A172 (cell line): ENCODE measurements around the gene TAPT1. TPM values are rescaled to one million over a fixed set of nuclear protein-coding genes. Genes with fewer than 3 reads are reported as not detected.
"Not testable (repeated sequence)": the region's sequence is repeated elsewhere in the genome, so short reads cannot be mapped to it uniquely, and the experiment has no call there.

Source experiments
- DNase-seq: peaks from one replicate; pipeline ENCODE4 v3.0.0-alpha.2; 2015; ENCODE audit warnings: low spot score
- total RNA-seq: library from RNA; depleted of rRNA; stranded (reverse); fragments of >200 nt; shearing (Covaris generic); gene quantifications from 2 replicates; pipeline ENCODE4 v1.2.3, GENCODE V29; 2014

TAPT1 gene
- total RNA-seq, 1 experiment from 2014 or later = 7.8 TPM

DNA sequence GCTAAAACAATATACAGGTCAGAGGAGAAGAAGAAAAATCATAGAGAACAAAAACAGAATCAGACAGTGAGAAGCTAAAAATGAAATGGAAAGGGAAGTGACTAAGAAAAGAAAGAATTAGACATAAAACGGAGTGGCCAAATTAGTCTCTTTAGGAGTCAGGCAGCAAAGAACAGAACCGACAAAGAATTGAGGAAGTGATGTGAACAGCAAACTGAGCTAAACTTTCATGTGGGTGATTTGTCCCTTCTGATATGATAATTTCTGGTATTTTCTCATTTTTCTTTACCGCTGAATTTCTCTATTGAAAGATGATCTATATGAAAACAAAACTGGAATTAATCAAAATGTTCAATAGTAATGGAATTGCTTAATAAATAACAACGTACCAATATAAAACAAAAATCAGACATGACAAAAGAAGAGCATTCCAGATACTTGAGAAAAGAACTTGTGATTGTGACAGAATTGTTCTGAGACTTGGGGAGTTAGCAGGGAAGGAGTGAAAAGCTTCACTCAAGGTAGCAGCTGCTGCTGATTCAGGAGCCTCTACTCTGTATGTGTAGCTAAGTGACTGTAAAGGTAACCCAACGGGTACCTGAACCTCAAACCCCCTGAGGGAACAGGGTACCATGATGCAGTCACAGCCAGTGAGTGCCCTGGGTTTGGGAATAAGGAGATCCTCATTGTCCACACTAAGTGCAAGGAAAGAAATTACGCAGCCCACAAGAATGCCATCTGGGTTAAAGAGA lies 8.8 kb downstream of the TAPT1 start:
- no peak for DNase-seq

DNA sequence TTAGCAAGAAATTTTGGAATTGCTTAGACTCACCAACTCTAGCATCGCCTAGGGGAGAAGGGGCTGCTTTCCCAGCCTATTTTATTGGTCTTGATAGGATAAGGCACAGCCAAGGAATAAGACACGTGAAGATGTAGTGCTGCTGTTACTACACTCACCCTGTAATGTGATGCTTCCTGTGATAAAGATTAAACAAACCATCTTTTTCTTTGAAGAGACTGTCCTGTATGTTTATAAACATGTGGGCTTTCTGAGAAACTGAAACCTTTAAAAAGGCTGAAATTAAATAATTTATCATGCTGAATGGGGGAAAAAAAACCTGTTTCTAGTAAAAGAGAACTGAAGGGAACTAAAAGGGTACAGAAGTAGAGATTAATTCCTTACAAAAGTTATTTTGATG lies 13.2 kb downstream of the TAPT1 start:
- no peak for DNase-seq

DNA sequence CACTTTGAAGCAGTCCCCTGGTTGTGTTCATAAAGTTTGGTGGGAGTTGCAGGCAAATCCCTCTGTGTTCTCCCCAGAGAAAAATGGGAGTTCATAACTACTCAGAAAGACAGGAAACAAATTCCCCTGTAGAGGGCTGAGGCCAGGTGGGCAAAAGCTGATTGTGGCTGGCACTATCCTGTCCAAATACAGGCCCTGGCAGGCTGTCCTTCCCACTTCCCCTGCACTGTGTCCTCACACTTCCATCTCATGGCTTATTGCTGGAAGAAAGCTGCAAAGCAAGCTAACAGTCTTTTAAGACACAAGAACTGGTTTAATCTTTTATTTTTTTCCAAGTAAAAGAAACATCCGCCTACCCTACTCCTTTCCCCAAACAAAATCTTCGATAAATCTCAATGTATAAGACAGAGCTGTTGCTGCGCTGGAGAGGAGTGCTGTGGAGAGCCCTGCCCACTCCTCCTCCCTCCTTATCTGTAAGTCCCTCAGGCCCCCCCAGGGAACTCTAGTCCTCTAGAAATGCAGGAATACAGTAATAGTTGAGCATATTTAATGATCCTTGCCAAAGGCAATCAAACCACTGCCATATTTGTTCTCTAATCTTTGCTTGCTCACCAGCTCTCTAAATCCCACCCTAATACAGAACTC lies 14.0 kb downstream of the TAPT1 start:
- DNase-seq = no peak

DNA sequence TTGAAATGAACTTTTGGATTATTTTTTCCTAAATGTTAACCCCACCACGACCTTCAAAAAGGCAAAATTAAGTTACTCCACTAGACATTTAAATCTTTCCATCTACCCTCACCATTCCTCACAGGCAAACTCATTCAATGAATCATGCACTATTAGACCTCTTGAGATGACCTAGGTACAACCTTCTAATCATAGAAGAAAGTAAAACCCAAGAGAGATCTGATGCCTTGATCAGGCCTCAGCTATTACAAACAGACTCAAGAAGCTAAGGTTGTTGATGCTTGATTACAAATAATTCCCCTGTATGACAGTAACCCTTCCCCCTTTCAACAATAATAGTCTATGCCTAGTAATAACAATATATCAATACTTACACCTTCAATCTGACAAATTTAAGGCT lies 18.9 kb downstream of the TAPT1 start:
- DNase-seq = no peak

DNA sequence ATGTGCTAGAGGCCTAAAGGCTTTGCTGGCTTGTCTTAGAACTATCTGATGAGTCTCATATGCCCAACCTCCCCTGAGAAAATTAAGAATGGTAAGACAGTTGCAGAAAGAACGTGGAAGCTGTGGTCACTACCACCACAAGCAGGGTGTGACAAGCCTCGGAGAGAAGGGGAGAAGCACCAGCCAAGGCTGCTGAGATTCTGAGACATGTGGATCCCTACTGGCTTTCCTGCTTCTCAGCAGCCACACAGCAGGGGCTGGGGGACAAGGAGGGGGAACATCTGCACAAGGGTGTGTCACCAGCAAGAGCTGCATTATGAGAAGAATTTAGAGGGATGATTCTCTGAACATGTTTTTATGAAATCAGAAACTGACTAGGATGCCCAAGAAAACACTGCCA lies 19.4 kb downstream of the TAPT1 start:
- no peak for DNase-seq

DNA sequence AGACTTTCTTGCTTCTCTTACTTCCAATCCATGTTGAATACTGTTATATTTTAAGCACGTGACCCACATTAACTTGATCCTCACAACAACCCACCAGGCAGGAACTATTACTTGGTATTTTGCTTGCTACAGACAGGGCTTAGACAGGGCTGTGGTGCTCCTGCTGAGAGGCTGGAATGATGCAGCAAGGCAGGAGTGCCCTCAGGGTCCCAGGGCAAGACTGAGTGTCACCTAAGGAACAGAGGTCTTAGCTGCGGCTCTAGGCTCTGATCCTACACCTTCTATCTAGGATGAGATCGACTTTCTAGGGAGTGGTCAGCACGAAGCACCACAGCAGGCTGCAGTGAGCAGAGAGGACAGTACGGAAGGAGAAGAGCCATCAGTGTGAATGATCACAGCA lies 20.0 kb downstream of the TAPT1 start:
- DNase-seq = no peak

DNA sequence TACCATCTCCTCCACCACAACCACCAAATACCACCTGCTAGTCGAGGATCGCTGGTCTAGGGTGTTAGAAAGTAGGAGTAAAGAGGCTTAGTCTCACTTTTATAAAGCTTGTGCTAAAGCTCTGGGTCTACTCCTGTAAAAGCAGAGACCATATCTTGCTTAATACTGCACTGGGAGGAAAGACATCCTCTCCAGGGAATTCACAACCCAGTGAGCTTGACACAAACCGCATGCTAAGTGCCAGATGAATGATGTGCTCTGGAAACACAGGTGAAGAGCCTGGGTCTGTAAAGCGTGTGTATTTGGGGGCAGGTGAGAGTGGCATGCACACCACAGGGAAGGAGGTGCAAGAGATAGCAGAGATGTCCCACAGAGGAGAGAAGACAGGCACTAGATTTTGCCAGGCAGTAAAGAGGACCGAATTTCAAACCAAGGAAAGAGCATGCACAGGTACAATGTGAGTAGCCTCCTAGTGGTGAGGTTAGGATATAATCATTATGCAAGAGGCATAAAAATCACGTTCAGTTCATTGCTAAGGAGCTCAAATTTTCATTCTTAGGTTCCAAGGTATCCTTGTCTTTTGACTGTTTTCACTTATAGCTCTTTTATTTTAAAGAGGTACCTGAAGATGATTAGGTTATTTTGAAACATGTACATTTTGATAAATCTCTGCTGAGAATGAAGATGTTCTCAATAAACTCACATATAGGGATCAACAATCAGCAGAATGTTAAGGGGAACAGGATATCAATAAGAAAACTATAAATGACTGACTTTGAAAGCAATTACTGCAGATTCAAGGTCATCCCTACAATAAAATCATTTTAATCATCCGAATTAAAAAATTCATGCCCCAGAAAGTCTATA lies 20.7 kb downstream of the TAPT1 start:
- no peak for DNase-seq

DNA sequence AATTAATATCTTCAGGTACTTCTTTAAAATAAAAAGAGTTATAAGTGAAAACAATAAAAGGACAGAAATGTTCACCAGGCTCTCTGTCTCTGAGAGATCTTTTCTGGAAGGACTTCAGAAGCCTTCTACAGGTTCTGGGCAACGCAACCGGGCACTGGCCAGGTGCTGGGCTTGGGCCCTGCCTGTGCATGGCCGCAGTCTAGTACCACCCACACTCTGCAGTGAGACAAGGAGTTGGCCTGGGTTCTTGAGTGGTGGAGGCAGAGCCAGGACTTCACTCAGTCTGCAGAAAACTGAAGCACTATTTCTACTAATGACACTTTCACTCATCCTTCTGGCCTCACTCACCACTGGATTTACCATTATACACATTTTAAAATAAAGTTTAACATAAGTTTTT lies 21.8 kb downstream of the TAPT1 start:
- no peak for DNase-seq

DNA sequence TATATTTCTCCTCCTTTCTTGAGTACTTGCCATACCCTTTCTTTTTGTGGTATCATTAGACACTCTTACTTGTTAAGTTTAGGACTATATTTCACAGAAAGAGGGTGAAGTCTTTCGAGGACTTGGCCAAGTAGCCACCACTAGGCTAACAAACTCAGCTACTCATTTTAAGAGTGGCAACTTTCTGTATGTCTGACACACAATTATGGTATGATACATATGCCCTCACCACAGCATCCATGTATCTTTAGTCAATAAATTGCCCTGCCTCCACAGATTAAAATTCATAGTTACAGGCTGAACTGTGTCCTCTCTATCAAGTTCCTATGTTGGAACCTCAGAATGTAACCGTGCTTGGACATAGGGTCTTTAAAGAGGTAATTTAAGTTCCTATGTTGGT lies 23.2 kb downstream of the TAPT1 start:
- no peak for DNase-seq

DNA sequence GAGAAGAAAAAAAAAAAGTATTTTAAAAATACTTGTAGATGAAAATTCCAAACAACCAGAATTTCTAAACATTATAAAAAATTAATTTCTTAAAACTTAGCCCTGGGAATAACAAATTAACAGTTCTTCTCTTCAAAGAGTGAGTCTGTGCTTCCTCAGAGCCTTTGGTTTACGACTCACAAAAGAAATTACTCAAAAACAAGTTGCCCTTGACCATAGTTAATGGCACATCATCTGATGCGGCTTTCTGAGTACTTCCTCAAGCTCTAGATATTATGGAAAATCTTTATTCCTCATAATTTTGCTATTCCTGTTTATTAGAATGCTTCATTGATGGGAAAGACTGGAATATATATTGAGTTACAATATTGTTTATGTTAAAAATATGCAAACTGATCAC lies 23.7 kb downstream of the TAPT1 start:
- no peak for DNase-seq

DNA sequence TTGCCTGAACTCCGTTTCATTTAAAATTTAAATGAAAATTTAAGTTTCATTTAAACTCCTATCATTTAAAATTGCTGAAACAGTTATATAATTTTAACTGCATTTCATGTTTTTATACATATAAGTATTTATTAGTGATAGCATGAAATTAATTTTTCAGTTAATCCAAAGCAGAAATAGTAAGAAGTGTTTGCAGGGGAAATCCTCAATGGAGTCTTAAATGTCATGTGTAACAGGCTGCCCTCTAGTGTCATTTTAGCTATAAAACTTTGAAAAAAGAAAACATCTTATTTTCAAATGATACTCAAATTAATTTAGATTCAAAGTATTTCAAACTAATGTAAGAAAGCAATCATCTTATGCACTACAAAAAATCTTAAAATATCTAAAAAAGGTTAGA lies 27.2 kb downstream of the TAPT1 start:
- peak; percentile 18 for DNase-seq

DNA sequence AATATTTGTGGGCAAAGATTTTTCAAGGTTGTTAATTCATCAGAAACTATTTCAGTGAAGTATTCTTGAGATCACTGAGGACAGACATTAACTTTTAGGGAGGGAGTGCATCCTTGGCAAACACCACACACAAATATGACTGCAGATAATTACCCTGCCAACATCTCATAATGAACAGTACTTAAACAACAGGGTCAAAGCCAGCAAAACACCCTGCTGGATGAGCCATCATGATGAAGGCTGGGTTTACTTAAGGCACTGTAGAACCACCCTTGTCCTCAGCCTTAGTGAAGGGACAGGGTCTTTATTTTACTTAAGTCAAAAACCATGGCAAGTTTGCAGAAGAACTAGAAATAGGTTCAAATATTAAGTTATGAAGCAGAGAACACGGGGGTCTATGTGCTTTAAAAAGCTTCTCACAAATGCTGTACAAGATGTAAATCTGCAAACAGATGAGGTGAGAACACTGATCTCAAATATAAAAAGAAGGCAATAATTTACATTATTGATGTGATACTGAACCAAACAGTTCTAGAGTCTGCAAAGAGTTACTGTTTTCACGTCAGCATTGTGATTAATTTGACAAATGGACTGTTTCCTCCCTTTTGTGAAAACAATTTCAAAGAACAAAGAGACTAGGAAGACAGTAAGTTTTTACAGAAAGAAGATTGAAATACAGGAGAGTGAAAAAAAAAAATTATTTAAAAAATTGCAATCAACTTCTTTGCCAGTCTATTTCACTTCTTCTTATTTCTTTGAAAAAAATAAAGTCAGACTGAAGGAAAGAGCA lies 28.2 kb downstream of the TAPT1 start:
- DNase-seq = no peak

DNA sequence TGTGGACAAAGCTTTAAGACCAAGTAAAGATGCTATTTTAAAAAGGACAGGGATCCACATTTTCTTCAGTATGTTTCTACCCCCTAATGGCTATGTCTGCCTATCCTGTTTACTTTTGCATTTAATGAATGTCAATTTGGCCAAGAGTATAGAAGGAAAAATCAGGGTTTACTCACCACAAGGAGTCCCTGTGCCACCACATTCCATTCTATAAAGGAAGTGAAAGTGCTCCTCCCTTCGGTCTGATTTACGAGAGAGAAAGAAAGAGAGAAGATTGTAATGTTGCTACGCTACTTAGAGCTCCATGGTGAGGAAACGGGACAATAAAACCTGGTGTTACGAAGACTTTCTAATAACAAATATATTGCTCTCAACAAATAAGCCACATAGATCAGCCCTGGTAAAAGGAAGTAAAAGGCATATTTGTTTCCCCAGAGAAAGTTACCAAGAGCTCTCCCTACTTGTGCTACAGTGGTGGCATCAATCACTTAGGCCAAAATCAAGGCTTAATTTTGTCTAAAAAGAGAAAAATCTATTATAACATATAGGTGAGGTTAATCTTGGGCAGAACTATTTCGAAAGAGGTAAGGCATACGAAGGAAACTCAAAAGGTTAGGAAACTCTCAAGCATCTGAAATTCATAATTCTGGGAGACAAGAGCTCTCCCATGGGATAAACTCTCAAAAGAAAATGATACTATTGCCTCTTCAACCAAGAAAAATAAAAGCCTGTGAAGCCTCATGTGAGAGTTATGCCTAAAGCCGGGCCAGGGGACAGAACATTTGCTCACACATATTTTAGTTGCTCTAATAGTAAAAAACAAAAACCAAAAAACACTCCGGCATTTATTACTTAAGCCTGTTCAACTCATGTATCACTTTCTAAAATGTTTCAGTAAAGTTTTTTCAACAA lies 29.5 kb downstream of the TAPT1 start:
- DNase-seq = peak; percentile 78

DNA sequence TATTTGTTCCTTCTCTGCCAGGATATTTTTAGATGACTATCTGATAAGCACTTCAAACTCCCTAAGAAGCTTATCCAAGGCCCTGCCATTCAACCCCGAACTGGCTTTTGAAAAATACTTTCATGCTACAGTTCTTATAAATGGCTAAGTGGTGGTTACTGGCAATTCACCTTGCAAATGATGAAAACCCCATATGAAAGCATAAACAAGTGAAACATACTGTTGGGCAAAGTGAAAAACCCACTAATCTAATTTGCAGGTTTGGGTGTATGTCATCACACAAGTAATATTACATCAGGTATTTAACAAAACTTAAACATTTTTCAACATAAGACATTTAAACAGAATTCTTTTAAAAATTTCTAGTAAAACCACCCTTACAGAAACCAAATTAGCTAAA lies 31.1 kb downstream of the TAPT1 start:
- DNase-seq = no peak

DNA sequence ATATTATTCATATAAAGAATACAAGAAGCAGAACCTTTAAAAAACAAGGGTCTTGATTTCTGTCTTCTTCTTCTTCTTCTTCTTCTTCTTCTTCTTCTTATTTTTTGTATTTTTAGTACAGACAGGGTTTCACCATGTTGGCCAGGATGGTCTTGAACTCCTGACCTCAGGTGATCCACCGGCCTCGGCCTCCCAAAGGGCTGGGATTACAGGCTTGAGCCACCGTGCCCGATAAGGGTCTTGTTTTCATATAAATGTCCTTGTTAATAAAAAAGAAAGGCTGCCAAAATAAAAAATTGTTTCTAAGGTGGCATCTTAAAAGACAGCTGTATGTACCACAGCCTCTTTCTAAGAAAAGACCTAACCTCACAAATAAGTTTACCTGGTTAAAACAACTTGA lies 31.5 kb downstream of the TAPT1 start:
- DNase-seq = not testable (repeated sequence)

DNA sequence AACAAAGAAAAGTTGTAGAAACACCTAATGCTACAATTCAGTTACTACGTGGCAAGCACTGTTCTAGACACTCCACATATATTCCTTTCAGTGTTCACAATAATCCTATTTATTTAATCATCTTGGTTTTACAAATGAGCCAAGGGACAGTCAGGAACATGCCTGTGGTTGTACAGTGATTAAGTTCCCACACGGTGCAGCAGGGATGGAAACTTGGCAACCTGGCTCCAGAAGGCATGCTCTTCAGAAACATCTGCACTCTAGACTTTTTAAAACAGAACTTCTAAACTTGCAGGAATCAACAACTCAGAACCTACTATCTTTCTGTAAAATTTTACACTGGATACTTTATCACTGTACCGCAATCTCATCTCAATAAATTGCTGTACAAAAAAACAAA lies 32.1 kb downstream of the TAPT1 start:
- DNase-seq = no peak

DNA sequence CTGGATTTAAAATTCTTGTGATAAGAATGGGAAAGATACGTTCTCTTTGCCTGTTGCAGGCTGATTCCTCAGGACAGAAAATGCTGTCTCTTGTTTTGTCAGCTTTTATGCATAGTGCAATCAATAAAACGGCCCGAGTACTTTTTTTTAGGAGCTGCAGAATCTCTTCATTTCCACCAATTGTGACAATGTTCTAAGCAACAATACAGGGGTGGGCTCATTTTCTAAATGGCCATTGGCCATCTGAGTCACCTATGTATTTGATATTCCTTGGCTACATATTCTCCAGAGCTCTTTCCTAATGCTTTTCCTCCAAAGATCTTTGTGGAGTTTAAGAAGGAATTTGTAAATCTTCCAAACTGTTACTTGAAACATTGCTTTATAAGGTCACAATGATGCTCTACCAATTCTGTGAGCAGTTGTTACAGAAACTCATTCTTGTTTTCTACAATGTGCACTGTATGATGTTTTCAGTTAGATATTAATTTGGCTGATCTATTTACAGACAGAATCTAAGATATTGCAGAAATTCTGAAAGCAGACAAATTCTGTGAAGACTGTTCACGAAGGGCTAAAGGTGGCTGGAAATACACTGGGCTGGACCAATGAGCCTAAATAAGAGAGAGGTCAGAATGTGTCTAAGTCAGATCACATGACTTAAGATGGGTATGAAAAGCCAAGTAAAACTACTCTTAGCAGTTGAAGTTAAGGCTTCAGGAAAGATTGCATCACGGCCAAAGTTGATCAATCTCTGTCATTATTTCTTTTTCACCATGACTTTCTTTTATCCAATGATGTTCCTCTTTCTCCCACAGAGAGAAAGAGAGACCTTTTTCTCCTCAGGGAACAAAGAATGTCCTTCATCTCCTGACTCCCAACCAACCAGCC lies 33.4 kb downstream of the TAPT1 start:
- no peak for DNase-seq

DNA sequence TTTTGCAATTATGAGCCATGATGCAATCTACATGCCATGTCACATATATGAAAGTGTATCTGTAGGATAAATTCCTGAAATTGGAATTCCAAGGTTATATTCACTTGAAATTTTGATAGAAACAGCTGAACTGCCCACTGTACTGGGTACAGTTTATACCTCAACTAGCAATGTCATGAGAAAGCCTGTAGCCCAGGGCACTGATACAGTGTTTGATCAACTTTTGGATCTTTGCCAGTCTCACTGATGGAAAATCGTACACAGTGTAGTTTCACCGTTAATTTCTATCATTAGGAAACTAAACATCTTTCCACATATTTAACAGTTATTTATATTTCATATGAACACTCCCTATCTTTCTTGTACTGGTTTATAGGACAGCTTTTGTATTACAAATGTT lies 34.2 kb downstream of the TAPT1 start:
- no peak for DNase-seq

DNA sequence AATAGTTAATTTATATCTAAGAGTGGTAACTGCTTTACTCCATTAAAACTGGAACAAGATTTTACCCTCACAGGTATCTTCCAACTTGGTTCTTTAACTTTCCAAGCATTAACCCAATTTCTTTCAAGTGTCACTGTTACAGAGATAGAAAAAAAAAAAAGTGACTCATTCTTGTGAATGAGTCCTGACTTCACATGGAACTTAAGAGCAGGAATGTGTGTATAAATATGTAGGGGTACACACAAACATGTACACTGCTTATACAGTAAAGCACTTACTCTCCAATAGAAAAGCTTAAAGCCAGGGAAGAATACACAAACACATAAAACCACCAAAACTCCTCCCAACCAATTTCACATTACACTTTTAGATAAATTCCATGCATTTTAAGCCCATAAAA lies 38.8 kb downstream of the TAPT1 start:
- no peak for DNase-seq

DNA sequence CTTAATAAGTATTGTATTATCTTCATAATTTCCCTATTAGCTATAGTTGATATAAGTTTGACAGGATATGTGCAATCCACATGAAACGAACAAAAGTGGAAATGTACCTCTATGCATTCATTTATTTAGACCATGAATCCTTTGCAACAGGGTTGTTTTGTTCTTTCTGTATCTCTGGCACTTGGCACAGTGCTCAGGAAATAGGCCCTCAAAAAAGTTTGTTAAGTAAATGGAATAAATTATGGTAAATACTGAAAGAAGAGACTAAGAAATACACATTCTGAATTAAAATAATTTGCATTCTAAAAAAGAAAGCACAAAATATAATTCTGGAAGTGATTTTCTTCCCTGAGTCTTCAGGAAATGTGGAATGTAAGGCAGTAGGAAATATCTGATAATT lies 39.3 kb downstream of the TAPT1 start:
- no peak for DNase-seq
